ENCODE results near the gene FNDC3B. TPM values are rescaled to one million over a fixed set of nuclear protein-coding genes. Genes with fewer than 3 reads are reported as not detected.

Gene FNDC3B
- total RNA-seq, 2 experiments from 2014 or later, result 11.6 to 12.2 TPM

DNA sequence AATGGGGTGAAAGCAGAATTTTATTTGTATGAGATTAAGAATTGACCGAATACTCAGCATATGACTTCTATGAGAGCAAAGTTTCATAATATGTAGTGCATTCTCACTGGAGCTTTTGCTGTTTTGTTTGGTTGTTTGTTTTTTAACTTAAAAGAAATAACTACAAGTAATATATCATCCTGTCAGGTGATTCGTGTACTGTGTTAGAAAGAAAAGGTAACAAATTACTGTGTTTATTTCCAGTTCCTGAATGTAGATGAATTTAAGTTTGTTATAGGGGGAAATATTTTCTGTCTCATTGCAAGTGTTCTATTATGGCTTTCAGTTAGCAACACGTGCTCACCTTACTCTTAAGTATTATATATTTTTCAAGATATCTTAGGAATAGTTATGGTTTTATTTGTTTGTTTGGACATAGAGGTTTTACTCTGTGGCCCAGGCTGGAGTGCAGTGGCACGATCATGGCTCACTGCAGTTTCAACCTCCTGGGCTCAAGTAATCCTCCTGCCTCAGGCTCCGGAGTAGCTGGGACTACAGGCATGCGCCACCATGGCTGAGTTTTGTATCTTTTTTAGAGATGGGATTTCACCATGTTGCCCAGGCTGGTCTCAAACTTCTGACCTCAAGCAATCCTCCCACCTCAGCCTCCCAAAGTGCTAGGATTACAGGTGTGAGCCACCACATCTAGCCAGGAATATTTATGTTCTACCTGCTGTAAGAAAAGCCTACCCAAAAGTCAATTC, 125.4 kb downstream of the FNDC3B start:
- Mint-ChIP-seq H3K9me3 (no peaks in the 10 kb centered on the region), H3K4me1 (peaks cover 12% of the 10 kb centered on the region), H3K27me3 (no peaks in the 10 kb centered on the region), H3K4me3 (no peak overlapping the region), H3K27ac (no peak overlapping the region), H3K36me3 (peaks cover 3% of the 10 kb centered on the region)
- no peak for DNase-seq

DNA sequence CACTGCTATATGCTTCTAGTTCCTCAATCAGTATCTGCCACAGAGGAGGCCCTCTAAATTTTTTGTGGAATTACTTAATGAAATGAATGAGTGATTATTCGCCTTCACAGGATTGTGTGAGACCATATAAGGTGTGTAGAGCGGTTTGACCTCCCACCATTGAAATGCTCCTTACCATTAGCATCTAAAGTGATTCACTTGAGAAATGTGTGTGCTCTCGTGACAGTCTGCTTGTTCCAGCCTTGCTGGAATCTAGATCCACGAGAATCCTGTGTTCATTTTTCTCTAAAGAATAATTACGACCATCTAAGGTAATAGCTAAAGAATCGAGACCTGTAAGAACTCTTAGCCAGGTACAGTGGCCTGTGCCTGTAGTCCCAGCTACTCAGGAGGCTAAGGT, 126.9 kb downstream of the FNDC3B start:
- H3K27me3 Mint-ChIP-seq, result no peaks in the 10 kb centered on the region
- no peak for DNase-seq
- no peak overlapping the region for H3K4me3 Mint-ChIP-seq
- no peaks in the 10 kb centered on the region for H3K9me3 Mint-ChIP-seq
- H3K4me1 Mint-ChIP-seq, result peaks cover 11% of the 10 kb centered on the region
- peaks cover 3% of the 10 kb centered on the region for H3K36me3 Mint-ChIP-seq
- H3K27ac Mint-ChIP-seq, result no peak overlapping the region

DNA sequence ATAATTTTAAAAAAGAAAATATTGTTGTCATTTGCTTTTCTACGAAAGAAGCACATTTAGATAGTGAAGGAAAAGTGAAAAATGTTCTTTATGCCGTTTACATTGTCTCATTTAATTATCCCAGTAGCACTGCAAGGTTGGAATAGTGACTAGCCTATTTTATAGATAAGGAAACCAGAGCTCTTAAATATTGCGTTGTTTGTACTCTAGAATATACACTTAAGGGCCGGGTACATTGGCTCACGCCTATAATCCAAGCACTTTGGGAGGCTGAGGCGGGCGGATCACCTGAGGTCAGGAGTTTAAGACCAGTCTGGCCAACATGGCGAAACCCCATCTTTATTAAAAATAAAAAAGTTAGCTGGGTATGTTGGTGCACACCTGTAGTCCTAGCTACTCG, 127.5 kb downstream of the FNDC3B start:
- no peak for DNase-seq
- H3K27me3 Mint-ChIP-seq, result no peaks in the 10 kb centered on the region
- no peak overlapping the region for H3K4me3 Mint-ChIP-seq
- no peaks in the 10 kb centered on the region for H3K9me3 Mint-ChIP-seq
- peaks cover 3% of the 10 kb centered on the region for H3K36me3 Mint-ChIP-seq
- H3K4me1 Mint-ChIP-seq, result peaks cover 9% of the 10 kb centered on the region
- no peak overlapping the region for H3K27ac Mint-ChIP-seq

DNA sequence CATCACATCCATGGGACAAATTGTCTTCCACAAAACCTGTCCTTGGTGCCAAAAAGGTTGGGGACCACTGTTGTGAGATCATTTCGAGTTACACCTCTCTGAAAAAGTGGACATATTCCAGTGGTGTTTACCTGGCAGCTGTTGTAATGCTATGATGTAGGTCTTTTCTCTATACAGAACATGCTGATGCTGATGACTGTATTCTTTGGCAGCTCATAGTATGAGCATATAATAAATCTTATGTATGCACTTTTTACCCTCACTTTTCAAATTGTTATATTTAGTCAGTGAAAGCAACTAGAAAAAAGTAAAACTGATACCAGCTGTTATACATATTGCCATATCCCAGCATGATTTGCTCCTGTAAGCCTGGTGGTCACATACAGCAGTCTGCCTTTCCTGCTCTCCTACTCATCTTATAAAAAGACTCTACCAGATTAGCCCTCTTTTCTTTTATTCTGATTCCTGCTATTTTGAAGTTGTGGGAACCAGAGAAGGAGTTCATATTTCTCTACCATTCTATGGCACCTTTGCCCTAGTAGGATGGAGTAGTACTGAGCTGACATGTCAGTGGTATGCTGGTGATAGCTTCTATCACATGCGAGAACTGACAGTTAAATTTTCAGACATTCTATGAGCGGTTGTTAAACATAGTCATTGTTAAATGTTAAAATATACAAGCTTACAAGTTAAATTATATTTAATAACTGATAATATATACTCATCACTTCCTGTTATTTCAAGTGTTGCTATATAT, 128.7 kb downstream of the FNDC3B start:
- peaks cover 9% of the 10 kb centered on the region for H3K4me1 Mint-ChIP-seq
- H3K9me3 Mint-ChIP-seq, result no peaks in the 10 kb centered on the region
- peaks cover 2% of the 10 kb centered on the region for H3K36me3 Mint-ChIP-seq
- DNase-seq, result no peak
- H3K27ac Mint-ChIP-seq, result no peak overlapping the region
- H3K27me3 Mint-ChIP-seq, result no peaks in the 10 kb centered on the region
- H3K4me3 Mint-ChIP-seq, result no peak overlapping the region

DNA sequence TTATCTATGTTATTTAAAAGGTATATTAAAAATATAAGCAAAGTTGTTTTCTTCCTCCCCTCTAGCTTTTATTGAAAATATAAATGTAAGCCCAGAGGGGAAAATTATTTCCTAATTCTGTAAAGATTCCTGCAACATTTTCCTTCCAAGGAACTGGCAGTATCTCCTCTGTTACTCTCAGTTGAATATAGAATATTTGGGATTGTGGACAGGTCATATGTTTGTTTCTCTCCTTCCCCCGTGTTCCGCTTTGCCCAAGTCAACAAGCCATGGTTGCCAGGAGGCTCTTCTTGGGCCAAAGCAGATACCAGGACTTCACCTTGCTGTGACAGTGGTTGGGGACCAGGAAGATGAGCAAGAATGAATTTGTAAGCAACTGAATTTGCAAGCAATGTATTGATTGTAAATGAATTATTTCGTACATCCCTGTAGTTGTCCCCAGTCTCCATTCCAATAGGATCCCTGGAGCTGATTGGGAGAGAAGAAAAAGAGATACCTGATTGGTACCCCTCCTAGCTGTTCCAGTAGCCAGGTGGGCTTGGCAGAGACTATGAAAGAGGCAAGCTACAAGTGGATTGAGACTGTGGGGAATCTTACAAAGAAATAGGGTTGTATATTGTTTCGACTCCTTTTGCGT, 130.8 kb downstream of the FNDC3B start:
- DNase-seq, result no peak
- H3K27ac Mint-ChIP-seq, result no peak overlapping the region
- no peak overlapping the region for H3K4me3 Mint-ChIP-seq
- H3K36me3 Mint-ChIP-seq, result peaks cover under 1% of the 10 kb centered on the region
- no peaks in the 10 kb centered on the region for H3K27me3 Mint-ChIP-seq
- H3K4me1 Mint-ChIP-seq, result peaks cover 17% of the 10 kb centered on the region
- no peaks in the 10 kb centered on the region for H3K9me3 Mint-ChIP-seq

DNA sequence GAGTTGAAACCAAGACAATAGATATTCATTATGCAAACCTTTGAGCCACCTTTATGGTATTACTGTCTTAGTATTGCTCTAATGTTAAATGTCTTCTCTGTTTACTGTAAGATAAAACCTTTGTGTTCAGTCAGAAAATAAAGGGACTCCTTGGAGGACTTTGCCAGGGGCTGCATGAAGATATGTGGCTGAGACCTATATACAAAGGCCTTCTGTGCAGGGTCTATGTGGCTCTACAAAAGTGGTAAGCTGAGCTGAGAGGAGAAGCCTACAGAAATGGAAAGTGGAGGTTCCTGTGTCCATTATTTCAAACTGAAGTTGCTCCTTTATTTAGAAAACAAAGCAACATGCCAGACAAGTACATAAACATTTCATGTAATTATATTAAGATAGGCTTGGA, 131.5 kb downstream of the FNDC3B start:
- Mint-ChIP-seq H3K27me3 (no peaks in the 10 kb centered on the region), H3K9me3 (no peaks in the 10 kb centered on the region), H3K36me3 (no peaks in the 10 kb centered on the region), H3K27ac (no peak overlapping the region), H3K4me1 (peaks cover 18% of the 10 kb centered on the region), H3K4me3 (no peak overlapping the region)
- DNase-seq, result no peak

DNA sequence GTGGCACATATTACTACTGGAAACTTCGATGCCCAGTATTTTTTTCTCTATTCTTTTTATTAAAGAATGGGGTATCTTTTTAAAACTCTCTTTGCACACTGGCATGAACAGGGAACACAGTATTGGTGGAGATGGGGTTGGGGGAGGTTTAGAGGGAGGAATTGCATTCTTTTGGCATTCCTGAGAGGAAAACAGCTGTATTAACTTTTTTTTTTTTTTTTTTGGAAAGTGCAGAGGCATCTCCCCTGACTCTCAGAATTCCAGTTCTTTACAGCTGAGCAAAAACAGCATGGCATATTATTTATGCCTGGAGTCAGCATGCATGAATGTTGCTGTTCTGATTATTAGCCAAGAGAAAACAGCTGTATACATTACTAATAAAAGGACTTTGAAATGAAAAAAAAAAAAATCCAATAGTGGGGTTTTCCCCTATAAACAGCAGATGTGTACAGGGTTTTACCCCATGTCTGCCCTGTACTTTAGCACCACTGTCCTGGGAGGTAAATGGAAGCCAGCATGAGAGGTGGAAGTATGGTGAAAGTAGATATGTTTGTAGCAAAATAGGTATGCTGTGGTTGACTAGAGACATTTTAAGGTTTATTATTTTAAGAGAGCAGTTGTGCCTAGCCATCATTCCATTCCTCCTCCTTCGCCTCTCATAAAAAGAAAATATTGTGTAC, 132.2 kb downstream of the FNDC3B start:
- Mint-ChIP-seq H3K9me3 (no peaks in the 10 kb centered on the region), H3K27me3 (no peaks in the 10 kb centered on the region), H3K36me3 (no peaks in the 10 kb centered on the region), H3K27ac (no peak overlapping the region), H3K4me1 (peaks cover 18% of the 10 kb centered on the region), H3K4me3 (no peak overlapping the region)
- no peak for DNase-seq

DNA sequence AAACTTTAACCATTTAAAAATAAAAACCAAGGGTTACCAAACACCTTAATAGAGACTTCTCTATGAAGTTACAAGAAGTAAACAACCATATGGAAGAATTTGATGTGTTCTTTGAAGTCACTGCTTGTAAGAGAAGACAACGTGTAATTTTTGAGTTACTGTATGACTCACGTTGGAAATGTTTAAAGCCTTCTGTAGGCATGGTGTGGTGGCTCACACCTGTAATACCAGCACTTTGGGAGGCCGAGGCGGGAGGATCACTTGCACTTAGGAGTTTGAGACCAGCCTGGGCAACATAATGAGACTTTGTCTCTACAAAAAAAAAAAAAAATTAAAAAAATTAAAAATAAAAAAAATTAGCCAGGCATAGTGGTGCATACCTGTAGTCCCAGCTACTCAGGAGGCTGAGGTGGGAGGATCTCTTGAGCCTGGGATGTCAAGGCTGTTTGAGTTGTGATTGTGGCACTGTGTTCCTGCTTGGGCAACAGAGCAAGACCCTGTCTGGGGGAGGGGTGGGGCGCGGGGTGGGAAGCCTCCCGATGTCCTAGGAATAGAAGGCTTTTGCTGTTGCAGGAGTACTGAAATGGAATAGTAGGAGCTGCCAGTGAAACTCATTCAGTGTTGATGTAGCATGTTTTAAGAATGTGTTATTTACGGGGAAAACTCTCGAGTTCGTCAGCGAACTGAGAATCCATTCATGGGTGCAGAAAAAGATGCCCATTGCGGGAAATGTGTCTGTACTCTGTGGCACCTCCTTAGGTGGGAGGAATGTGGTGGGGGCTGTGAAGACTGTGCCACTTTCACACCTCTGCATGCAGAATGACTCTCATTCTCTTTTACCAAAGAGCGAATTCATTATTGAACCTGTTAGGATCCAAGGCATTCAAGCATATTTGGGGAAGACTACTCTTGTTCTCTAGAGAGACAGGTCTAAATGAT, 134.2 kb downstream of the FNDC3B start:
- peaks cover 16% of the 10 kb centered on the region for H3K4me1 Mint-ChIP-seq
- no peak overlapping the region for H3K27ac Mint-ChIP-seq
- H3K27me3 Mint-ChIP-seq, result no peaks in the 10 kb centered on the region
- H3K9me3 Mint-ChIP-seq, result no peaks in the 10 kb centered on the region
- peaks cover 6% of the 10 kb centered on the region for H3K36me3 Mint-ChIP-seq
- DNase-seq, result no peak
- no peak overlapping the region for H3K4me3 Mint-ChIP-seq

DNA sequence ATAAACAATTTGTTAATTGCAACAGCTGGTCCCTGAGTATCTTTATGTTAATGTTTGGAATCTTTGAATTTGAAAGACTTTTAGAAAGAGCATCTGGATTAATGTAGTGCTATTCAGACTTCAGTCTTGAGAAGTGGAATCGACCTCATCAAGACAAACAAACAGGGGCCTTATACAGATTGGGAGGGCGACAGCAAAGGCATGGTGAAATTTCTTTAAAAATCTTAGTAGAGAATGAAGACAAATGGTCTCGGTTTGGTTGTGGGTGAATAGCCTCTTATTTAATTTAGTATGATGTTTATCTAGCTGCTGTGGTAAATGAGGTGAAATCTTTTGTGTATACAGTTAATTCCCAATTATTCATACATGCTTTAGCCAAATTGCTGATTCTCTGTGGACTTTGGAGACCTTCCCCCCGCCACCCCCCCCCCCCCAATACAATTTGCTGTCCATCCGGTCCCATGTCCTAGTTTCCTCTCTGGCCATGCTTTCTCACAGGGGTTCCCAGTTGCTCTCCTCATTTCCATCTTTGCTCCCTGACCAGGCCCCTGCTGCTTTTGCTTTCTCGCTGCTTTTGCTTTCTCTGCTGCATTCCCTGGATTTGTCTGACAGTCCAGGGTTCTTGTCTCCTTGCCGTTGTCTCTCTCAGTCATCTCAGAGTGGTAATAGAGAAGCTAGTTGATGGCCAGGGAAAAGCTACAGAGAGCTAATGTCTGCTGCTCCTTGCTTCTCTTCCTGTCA, 135.3 kb downstream of the FNDC3B start:
- H3K4me1 Mint-ChIP-seq, result peaks cover 11% of the 10 kb centered on the region
- no peaks in the 10 kb centered on the region for H3K9me3 Mint-ChIP-seq
- no peak overlapping the region for H3K4me3 Mint-ChIP-seq
- no peaks in the 10 kb centered on the region for H3K27me3 Mint-ChIP-seq
- no peak overlapping the region for H3K27ac Mint-ChIP-seq
- no peak for DNase-seq
- H3K36me3 Mint-ChIP-seq, result peaks cover 6% of the 10 kb centered on the region

DNA sequence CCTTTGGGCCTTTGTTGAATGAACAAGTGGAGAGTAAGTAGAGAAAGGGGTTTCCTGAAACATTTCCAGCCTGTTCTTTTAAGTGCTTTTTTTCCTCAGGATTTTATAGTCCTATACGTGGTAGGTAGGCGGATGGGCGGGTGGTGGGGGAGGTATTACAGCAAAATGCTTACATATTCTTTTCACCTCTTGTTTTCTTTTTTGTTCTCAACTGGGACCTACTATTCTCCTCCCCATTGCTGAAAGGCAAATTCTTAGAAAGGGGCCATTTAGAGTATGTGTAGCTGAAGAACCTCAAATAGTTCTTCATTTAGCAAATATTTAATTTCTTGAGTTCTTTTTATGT, 135.8 kb downstream of the FNDC3B start:
- no peak for DNase-seq
- Mint-ChIP-seq H3K27ac (no peak overlapping the region), H3K9me3 (no peaks in the 10 kb centered on the region), H3K36me3 (peaks cover 9% of the 10 kb centered on the region), H3K4me1 (peaks cover 11% of the 10 kb centered on the region), H3K4me3 (no peak overlapping the region), H3K27me3 (no peaks in the 10 kb centered on the region)

DNA sequence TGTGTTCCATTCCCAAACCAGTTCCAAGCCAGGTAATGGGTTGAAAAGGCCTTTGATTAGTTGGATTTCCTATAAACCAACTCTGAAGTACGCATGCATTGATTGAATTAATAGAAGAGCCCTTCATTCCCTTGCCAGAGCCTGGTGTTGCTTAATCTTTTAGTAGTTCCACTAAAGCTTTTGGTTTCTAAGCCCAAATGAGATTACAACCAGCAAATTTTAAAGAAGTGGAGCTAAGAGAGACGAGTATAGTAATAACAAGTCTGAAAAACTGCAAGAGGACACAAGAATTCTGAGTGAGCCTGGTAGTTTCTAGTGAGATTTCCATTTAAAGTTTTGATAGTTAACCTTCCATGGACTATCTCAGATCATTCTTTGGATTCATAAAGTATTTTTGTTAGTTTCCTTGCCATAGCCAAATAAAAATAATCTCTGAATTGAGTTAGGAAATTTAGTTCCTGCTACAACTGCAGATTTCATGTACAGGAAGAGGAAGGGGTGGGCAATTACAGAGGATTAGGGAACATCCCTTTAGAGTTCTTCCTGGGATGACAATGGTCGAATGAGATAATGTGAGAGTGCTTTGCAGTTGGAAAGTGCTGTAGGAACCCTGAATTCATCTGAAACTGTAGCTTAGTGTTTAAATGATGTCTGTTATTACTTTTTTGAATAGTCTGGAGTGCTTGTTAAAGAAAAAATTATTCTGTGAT, 136.8 kb downstream of the FNDC3B start:
- H3K4me1 Mint-ChIP-seq, result peaks cover 13% of the 10 kb centered on the region

DNA sequence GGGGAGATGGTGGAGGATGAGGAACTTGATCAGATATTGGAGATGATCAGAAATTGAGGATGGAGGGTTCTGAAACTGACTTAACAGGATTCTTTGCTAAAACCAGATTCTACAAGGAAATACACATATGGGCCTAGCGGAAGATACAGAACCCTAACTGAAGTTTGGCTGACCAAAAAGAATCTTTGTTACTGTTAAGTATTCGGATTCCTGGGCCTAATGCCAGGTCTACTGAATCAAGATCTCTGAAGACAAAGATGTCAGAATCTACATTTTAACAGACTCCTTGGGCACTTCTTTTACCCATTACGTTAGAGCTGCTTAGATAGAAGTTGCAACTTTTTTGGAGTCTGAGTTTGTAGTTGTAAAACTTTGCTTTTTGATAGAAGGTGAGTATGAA, 137.7 kb downstream of the FNDC3B start:
- peaks cover 17% of the 10 kb centered on the region for H3K4me1 Mint-ChIP-seq
- no peak for DNase-seq
- no peak overlapping the region for H3K4me3 Mint-ChIP-seq
- H3K36me3 Mint-ChIP-seq, result peaks cover 10% of the 10 kb centered on the region
- no peaks in the 10 kb centered on the region for H3K9me3 Mint-ChIP-seq
- no peaks in the 10 kb centered on the region for H3K27me3 Mint-ChIP-seq
- no peak overlapping the region for H3K27ac Mint-ChIP-seq

More for the DNA sequence above, 136.8 kb downstream of the FNDC3B start:
- no peak for DNase-seq
- Mint-ChIP-seq H3K9me3 (no peaks in the 10 kb centered on the region), H3K27me3 (no peaks in the 10 kb centered on the region), H3K36me3 (peaks cover 9% of the 10 kb centered on the region), H3K4me3 (no peak overlapping the region), H3K27ac (no peak overlapping the region)

DNA sequence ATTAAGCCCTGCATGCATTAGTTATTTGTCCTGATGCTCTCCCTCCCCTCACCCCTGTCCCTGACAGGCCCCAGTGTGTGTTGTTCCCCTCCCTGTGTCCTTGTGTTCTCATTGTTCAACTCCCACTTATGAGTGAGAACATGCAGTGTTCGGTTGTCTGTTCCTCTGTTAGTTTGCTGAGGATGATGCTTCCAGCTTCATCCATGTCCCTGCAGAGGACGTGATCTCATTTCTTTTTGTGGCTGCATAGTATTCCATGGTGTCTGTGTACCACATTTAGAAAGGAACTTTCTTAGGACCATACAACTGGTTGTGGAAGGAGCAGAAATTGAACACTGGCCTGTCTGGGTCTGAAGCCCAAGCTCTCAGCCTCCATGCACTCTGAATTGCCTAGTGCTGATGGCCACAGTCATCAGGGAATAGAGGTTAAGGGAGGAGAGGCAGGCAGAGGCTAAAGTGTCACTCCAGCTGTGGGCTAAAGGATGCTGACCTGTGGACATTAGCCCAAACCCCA, 138.5 kb downstream of the FNDC3B start:
- H3K9me3 Mint-ChIP-seq, result no peaks in the 10 kb centered on the region
- H3K4me1 Mint-ChIP-seq, result peaks cover 23% of the 10 kb centered on the region
- DNase-seq, result no peak
- H3K27me3 Mint-ChIP-seq, result no peaks in the 10 kb centered on the region
- H3K36me3 Mint-ChIP-seq, result peaks cover 11% of the 10 kb centered on the region
- no peak overlapping the region for H3K27ac Mint-ChIP-seq
- H3K4me3 Mint-ChIP-seq, result no peak overlapping the region
